SK-N-SH treated with all-trans-retinoic acid at 6 μM for 48 hours (cell line): ENCODE results near the gene RTL1.

Experiments used
- CREB5 ChIP-seq: fragments of 250-450 bp; sonication (Bioruptor Pico); IDR thresholded peaks from 2 replicates; pipeline ENCODE4 v1.5.1; 2020; ENCODE audit warnings: low read depth, mild to moderate bottlenecking, moderate library complexity
- CSDC2 ChIP-seq: fragments of 250-450 bp; sonication (Bioruptor Pico); IDR thresholded peaks from 2 replicates; pipeline ENCODE4 v1.5.0; 2020; ENCODE audit warnings: mild to moderate bottlenecking, moderate library complexity
- ESRRG ChIP-seq: fragments of 250-450 bp; sonication (Bioruptor Pico); IDR thresholded peaks from 2 replicates; pipeline ENCODE4 v1.6.1; 2021; ENCODE audit warnings: mild to moderate bottlenecking
- GLIS3 ChIP-seq: fragments of 250-450 bp; sonication (Bioruptor Pico); IDR thresholded peaks from 2 replicates; pipeline ENCODE4 v1.5.0; 2020; ENCODE audit warnings: mild to moderate bottlenecking, moderate library complexity
- RARB ChIP-seq: fragments of 250-450 bp; sonication (Bioruptor Pico); IDR thresholded peaks from 2 replicates; pipeline ENCODE4 v1.8.0; 2021; ENCODE audit warnings: mild to moderate bottlenecking, moderate library complexity
- TOX ChIP-seq: fragments of 250-450 bp; sonication (Bioruptor Pico); IDR thresholded peaks from 2 replicates; pipeline ENCODE4 v1.8.0; 2021; ENCODE audit warnings: mild to moderate bottlenecking, moderate library complexity, borderline replicate concordance
- TSHZ2 ChIP-seq: fragments of 250-450 bp; sonication (Bioruptor Pico); IDR thresholded peaks from 2 replicates; pipeline ENCODE4 v1.5.0; 2020; ENCODE audit warnings: mild to moderate bottlenecking, moderate library complexity
- ZC3H10 ChIP-seq: fragments of 250-450 bp; sonication (Bioruptor Pico); IDR thresholded peaks from 2 replicates; pipeline ENCODE4 v1.5.1; 2021; ENCODE audit warnings: mild to moderate bottlenecking, moderate library complexity
- ZFP3 ChIP-seq: fragments of 250-450 bp; sonication (Bioruptor Pico); IDR thresholded peaks from 2 replicates; pipeline ENCODE4 v1.5.0; 2020; ENCODE audit warnings: mild to moderate bottlenecking, moderate library complexity
- ZFP30 ChIP-seq: fragments of 450-650 bp; formaldehyde crosslinking; IDR thresholded peaks from 2 replicates; pipeline ENCODE4 v1.5.0; 2022; ENCODE audit warnings: mild to moderate bottlenecking, moderate library complexity
- ZNF565 ChIP-seq: fragments of 450-650 bp; formaldehyde crosslinking; conservative IDR thresholded peaks from 2 replicates; pipeline ENCODE4 v1.5.0; 2020; ENCODE audit warnings: low read depth, mild to moderate bottlenecking, moderate library complexity
- ZNF70 ChIP-seq: fragments of 450-650 bp; formaldehyde crosslinking; IDR thresholded peaks from 2 replicates; pipeline ENCODE4 v1.5.0; 2020; ENCODE audit warnings: mild to moderate bottlenecking, moderate library complexity

- TF ChIP-seq CREB5 (CRISPR knock-in tag) (no peak), GLIS3 (CRISPR knock-in tag) (no peak), ZNF70 (CRISPR knock-in tag) (no peak), ZFP3 (no peak), ZC3H10 (no peak), RARB (CRISPR knock-in tag) (no peak), ESRRG (CRISPR knock-in tag) (no peak), TOX (no peak), ZFP30 (no peak), TSHZ2 (no peak), CSDC2 (CRISPR knock-in tag) (no peak), ZNF565 (no peak)
These were observed 46.5 kb upstream of the RTL1 start for GRCh38 chr14:100950024-100950423.
